Stomach (tissue), 9 donors: ENCODE data around the gene WFS1. TPM values are rescaled to one million over a fixed set of nuclear protein-coding genes. Genes with fewer than 3 reads are reported as not detected.

Experiments
- DNase-seq, 2 donors: peaks; one replicate each; pipeline versions ENCODE4 v3.0.0 to v3.0.0-alpha.2; 2013 to 2019
- H3K27ac ChIP-seq, 5 donors: fragments of 200-600 bp in 4 of 5; sonication (generic) in 4 of 5; one replicate each; pipeline ENCODE4 v1.5.1; 2013 to 2019; ENCODE audit warnings: mild to moderate bottlenecking in 1 of 5, moderate library complexity in 1 of 5
- H3K27me3 ChIP-seq, 3 donors: fragments of 200-600 bp; sonication (generic); one replicate each; pipeline ENCODE4 v1.5.1; 2017 to 2019; ENCODE audit warnings: mixed run types in 1 of 3
- H3K36me3 ChIP-seq, 4 donors: fragments of 200-600 bp; sonication (generic); 1 replicate in 3 of 4; 2 replicates in 1 of 4; pipeline ENCODE4 v1.5.1; 2016 to 2019
- H3K4me1 ChIP-seq, 4 donors: fragments of 200-600 bp; sonication (generic); one replicate each; pipeline ENCODE4 v1.5.1; 2016 to 2019
- H3K4me3 ChIP-seq, 4 donors: fragments of 200-600 bp; sonication (generic) in 3 of 4; one replicate each; pipeline ENCODE4 v1.5.1; 2016 to 2019; ENCODE audit warnings: mild to moderate bottlenecking in 1 of 4
- H3K9me3 ChIP-seq, 4 donors: fragments of 200-600 bp; sonication (generic); one replicate each; pipeline ENCODE4 v1.5.1; 2016 to 2019
- EP300 ChIP-seq: sonication (generic); formaldehyde crosslinking; IDR thresholded peaks from one replicate; pipeline ENCODE4 v1.6.1; 2017; ENCODE audit warnings: antibody characterized with exemption
- POLR2A ChIP-seq, 4 donors: fragments of 450-650 bp; IDR thresholded peaks; one replicate each; pipeline ENCODE4 v1.6.1; 2016; ENCODE audit warnings: antibody characterized with exemption in 4 of 4, control low read depth in 2 of 4, mild to moderate bottlenecking in 1 of 4, moderate library complexity in 1 of 4
- POLR2AphosphoS5 ChIP-seq, 3 donors: sonication (generic); formaldehyde crosslinking; IDR thresholded peaks; one replicate each; pipeline ENCODE4 v1.6.1; 2016; ENCODE audit warnings: antibody characterized with exemption in 3 of 3
- WGBS, 5 donors: extraction: QIAGEN DNeasy Blood & Tissue Kit in 3 of 5; methylation state at CpG; one replicate each; pipeline versions ENCODE4 v1.1.5 to v1.1.7; 2013 to 2018; 5-methylcytosine and 5-hydroxymethylcytosine counted together
- intact Hi-C: fragments of 100-400 bp; cut with DNase I; formaldehyde crosslinking; loops from one replicate; pipeline ENCODE4 v1.15.1; 2023; ENCODE audit warnings: low total_unique reads
- polyA plus RNA-seq, 3 donors: library from polyadenylated mRNA; stranded (reverse); fragments of 200-250 nt; gene quantifications; one replicate each; pipeline ENCODE4 v1.2.3, GENCODE V29; 2013
- total RNA-seq, 5 donors: library from RNA; depleted of rRNA; stranded (reverse); fragments of >200 nt; gene quantifications; one replicate each; pipeline versions ENCODE4 v1.1.0 to v1.2.3, GENCODE V29; 2014 to 2016
- TF ChIP-seq, protein P1 (sequence below), 7 experiments: fragments of 450-650 bp in 4 of 7; fragments of 200-600 bp in 3 of 7; sonication (generic) in 3 of 7; IDR thresholded peaks; one replicate each; pipeline ENCODE4 v1.5.1; 2016 to 2019; ENCODE audit warnings: antibody characterized with exemption in 7 of 7, control low read depth in 2 of 7, mild to moderate bottlenecking in 1 of 7
- donor health status: healthy with polysubstance abuse.
- donor health status: Bipolar disorder and iron deficiency.
- donor health status: healthy.

Gene WFS1
- total and polyA plus RNA-seq, 8 donors, result 4.1 to 60.7 (median 15.1) TPM

DNA sequence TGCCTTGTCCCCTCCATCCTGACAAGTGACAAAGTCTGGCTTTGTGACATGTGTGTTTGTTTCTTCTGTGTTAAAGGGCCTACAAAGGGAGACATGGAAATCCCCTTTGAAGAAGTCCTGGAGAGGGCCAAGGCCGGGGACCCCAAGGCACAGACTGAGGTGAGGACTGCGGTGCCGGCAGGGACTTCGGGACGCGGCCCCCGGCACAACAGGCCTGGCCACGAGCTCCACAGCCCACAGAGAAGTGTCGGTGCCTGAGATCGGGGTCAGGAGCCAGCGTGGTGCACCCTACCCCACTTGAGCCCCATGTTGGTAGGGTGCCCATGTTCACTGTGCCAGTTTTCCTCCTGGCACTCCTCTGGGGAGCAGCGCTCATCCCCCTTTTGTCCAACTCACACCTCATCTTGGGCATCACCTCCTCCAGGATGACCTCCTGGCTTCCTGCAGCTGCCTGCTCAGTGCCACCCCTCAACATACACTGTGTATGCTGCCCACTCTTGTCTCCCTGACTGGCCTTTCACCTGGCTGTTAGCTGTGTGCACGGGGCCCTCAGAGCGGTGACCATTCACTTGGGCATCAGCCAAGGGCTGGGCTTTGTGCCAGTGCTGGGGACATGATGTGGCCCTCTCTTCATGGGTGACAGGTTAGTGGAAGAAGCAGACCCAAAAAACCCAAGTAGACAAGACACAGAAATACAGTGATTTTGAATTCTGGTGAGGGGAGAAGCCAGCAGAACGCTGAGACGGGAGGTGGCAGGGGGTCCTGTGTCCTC is 17.6 kb downstream of the WFS1 start:
- H3K9me3 ChIP-seq, result no peaks in the 10 kb centered on the region
- H3K36me3 ChIP-seq, result peaks cover 30 to 76% (median 71%) of the 10 kb centered on the region in 4 donors
- H3K4me3 ChIP-seq, result no peak overlapping the region
- TF ChIP-seq, protein P1, sequence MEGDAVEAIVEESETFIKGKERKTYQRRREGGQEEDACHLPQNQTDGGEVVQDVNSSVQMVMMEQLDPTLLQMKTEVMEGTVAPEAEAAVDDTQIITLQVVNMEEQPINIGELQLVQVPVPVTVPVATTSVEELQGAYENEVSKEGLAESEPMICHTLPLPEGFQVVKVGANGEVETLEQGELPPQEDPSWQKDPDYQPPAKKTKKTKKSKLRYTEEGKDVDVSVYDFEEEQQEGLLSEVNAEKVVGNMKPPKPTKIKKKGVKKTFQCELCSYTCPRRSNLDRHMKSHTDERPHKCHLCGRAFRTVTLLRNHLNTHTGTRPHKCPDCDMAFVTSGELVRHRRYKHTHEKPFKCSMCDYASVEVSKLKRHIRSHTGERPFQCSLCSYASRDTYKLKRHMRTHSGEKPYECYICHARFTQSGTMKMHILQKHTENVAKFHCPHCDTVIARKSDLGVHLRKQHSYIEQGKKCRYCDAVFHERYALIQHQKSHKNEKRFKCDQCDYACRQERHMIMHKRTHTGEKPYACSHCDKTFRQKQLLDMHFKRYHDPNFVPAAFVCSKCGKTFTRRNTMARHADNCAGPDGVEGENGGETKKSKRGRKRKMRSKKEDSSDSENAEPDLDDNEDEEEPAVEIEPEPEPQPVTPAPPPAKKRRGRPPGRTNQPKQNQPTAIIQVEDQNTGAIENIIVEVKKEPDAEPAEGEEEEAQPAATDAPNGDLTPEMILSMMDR (IDR thresholded peaks at IDR 0.05), result no peak
- TF ChIP-seq POLR2A (IDR thresholded peaks at IDR 0.05), result no peak
- TF ChIP-seq POLR2AphosphoS5 (IDR thresholded peaks at IDR 0.05), result no peak
- no peak for TF ChIP-seq EP300
- H3K27me3 ChIP-seq, result no peaks in the 10 kb centered on the region
- peak overlapping the region in 1 of 5 donors; percentile 97 for H3K27ac ChIP-seq
- 91 to 95% (median 93%) methylated on average over 14 to 16 of the region's 16 CpGs for WGBS, 5 donors
- H3K4me1 ChIP-seq, result peaks cover 0 to 13% (median 7%) of the 10 kb centered on the region in 4 donors
- intact Hi-C loops, result no loop called here
- no peak for DNase-seq

GRCh38 chr4:6288342-6288741 is 18.7 kb downstream of the WFS1 start:
- Histone ChIP-seq H3K36me3 (peaks cover 30 to 87% (median 77%) of the 10 kb centered on the region in 4 donors), H3K27me3 (no peaks in the 10 kb centered on the region), H3K4me3 (no peak overlapping the region), H3K27ac (no peak overlapping the region), H3K4me1 (peaks cover 0 to 1% (median 0%) of the 10 kb centered on the region in 4 donors), H3K9me3 (no peaks in the 10 kb centered on the region)
- TF ChIP-seq, protein P1 (IDR thresholded peaks at IDR 0.05), result no peak
- TF ChIP-seq POLR2AphosphoS5 (IDR thresholded peaks at IDR 0.05) (no peak), POLR2A (IDR thresholded peaks at IDR 0.05) (no peak), EP300 (no peak)
- intact Hi-C loops, result no loop called here
- DNase-seq, result no peak
- WGBS, 5 donors, result 94 to 98% (median 95%) methylated on average over 5 of the region's 5 CpGs

GRCh38 chr4:6288871-6289270 is 19.2 kb downstream of the WFS1 start:
- Histone ChIP-seq H3K4me1 (no peaks in the 10 kb centered on the region), H3K27ac (peak overlapping the region in 1 of 5 donors; percentile 10), H3K4me3 (no peak overlapping the region), H3K36me3 (peaks cover 30 to 93% (median 78%) of the 10 kb centered on the region in 4 donors), H3K27me3 (no peaks in the 10 kb centered on the region), H3K9me3 (no peaks in the 10 kb centered on the region)
- TF ChIP-seq, protein P1 (IDR thresholded peaks at IDR 0.05), result no peak
- no peak for TF ChIP-seq POLR2A (IDR thresholded peaks at IDR 0.05)
- no peak for TF ChIP-seq EP300
- TF ChIP-seq POLR2AphosphoS5 (IDR thresholded peaks at IDR 0.05), result no peak
- intact Hi-C loops, result no loop called here
- DNase-seq, result no peak
- 94 to 98% (median 96%) methylated on average over 15 of the region's 15 CpGs for WGBS, 5 donors

DNA sequence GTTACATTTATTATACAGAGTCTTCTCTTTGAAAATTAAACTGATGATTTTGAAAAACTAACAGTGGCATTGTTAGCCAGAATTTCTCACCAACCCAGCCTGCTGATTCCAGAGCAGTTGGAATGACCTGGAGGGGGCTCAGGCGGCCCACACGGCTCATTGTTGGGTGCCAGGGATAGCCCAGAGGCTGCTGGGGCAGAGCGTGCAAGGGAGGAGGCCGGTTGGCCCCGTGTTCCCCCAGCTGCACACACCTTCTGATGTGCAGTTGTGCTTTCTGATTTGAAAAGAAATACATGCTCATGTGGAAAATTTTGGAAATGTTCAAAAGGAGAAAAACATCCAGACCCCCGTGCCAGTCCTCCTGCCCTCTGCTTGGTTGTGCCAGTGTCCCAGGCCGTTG is 20.6 kb downstream of the WFS1 start:
- Histone ChIP-seq H3K36me3 (peaks cover 34 to 100% (median 92%) of the 10 kb centered on the region in 4 donors), H3K27ac (no peak overlapping the region), H3K4me1 (no peaks in the 10 kb centered on the region), H3K27me3 (no peaks in the 10 kb centered on the region), H3K4me3 (no peak overlapping the region), H3K9me3 (no peaks in the 10 kb centered on the region)
- WGBS, 5 donors, result 84 to 94% (median 93%) methylated on average over 7 of the region's 7 CpGs
- intact Hi-C loops, result no loop called here
- TF ChIP-seq EP300 (no peak), POLR2AphosphoS5 (IDR thresholded peaks at IDR 0.05) (no peak), POLR2A (IDR thresholded peaks at IDR 0.05) (no peak)
- TF ChIP-seq, protein P1 (IDR thresholded peaks at IDR 0.05), result no peak
- no peak for DNase-seq
